ENCODE results near the gene KCNQ4. TPM values are rescaled to one million over a fixed set of nuclear protein-coding genes. Genes with fewer than 3 reads are reported as not detected.
A peak's percentile ranks its signal among the peaks of the same experiment; 100 is the strongest.

KCNQ4 gene
- total RNA-seq, 1 donor from 2014 or later = 0.76 TPM

- Mint-ChIP-seq H3K4me3 (ENCODE audit: unreplicated experiment) (peak overlapping the region; percentile 81), H3K36me3 (ENCODE audit: unreplicated experiment) (no peaks in the 10 kb centered on the region), H3K9me3 (ENCODE audit: unreplicated experiment) (peaks cover 4% of the 10 kb centered on the region), H3K27me3 (ENCODE audit: unreplicated experiment) (peaks cover 16% of the 10 kb centered on the region), H3K4me1 (ENCODE audit: low read depth, unreplicated experiment) (peaks cover 3% of the 10 kb centered on the region), H3K27ac (ENCODE audit: unreplicated experiment) (no peak overlapping the region)
- DNase-seq = peak; percentile 48
- TF ChIP-seq CTCF (IDR thresholded peaks at IDR 0.05; ENCODE audit: partially characterized antibody, unreplicated experiment) = no peak
These were observed 77.8 kb downstream of the KCNQ4 start for GRCh38 chr1:40861224-40862003.

GRCh38 chr1:40862008-40862863 lies 78.6 kb downstream of the KCNQ4 start, which contains the start of gene CITED4:
Gene CITED4, minus strand, starts transcription at chr1:40862363. Its CDS starts 236 bp downstream, at chr1:40862127.
- no peak for TF ChIP-seq CTCF (IDR thresholded peaks at IDR 0.05; ENCODE audit: partially characterized antibody, unreplicated experiment)
- Mint-ChIP-seq H3K27me3 (ENCODE audit: unreplicated experiment) (peaks cover 16% of the 10 kb centered on the region), H3K27ac (ENCODE audit: unreplicated experiment) (no peak within 1 kb of the TSS), H3K9me3 (ENCODE audit: unreplicated experiment) (peaks cover 4% of the 10 kb centered on the region), H3K4me1 (ENCODE audit: low read depth, unreplicated experiment) (peaks cover 3% of the 10 kb centered on the region), H3K4me3 (ENCODE audit: unreplicated experiment) (peak within 1 kb of the TSS; percentile 46), H3K36me3 (ENCODE audit: unreplicated experiment) (no peaks in the 10 kb centered on the region)
- DNase-seq = peak; percentile 95

- Mint-ChIP-seq H3K27ac (ENCODE audit: unreplicated experiment) (no peak overlapping the region), H3K27me3 (ENCODE audit: unreplicated experiment) (peaks cover 4% of the 10 kb centered on the region), H3K4me3 (ENCODE audit: unreplicated experiment) (no peak overlapping the region), H3K36me3 (ENCODE audit: unreplicated experiment) (peaks cover 7% of the 10 kb centered on the region), H3K4me1 (ENCODE audit: low read depth, unreplicated experiment) (no peaks in the 10 kb centered on the region), H3K9me3 (ENCODE audit: unreplicated experiment) (peaks cover 2% of the 10 kb centered on the region)
- DNase-seq = no peak
- no peak for TF ChIP-seq CTCF (IDR thresholded peaks at IDR 0.05; ENCODE audit: partially characterized antibody, unreplicated experiment)
These were observed 84.6 kb downstream of the KCNQ4 start for GRCh38 chr1:40868051-40868723.

GRCh38 chr1:40870135-40870728 lies 86.6 kb downstream of the KCNQ4 start:
- no peaks in the 10 kb centered on the region for H3K4me1 Mint-ChIP-seq (ENCODE audit: low read depth, unreplicated experiment)
- no peak for TF ChIP-seq CTCF (IDR thresholded peaks at IDR 0.05; ENCODE audit: partially characterized antibody, unreplicated experiment)
- peaks cover 2% of the 10 kb centered on the region for H3K27me3 Mint-ChIP-seq (ENCODE audit: unreplicated experiment)
- H3K27ac Mint-ChIP-seq (ENCODE audit: unreplicated experiment) = no peak overlapping the region
- DNase-seq = no peak
- peaks cover 7% of the 10 kb centered on the region for H3K36me3 Mint-ChIP-seq (ENCODE audit: unreplicated experiment)
- H3K4me3 Mint-ChIP-seq (ENCODE audit: unreplicated experiment) = no peak overlapping the region
- peaks cover 2% of the 10 kb centered on the region for H3K9me3 Mint-ChIP-seq (ENCODE audit: unreplicated experiment)
